GM12891 (cell line): ENCODE data around the gene CYP2C19.

Experiments used
- POLR2A ChIP-seq: IDR thresholded peaks from 2 replicates; pipeline ENCODE4 v1.6.1; 2011; ENCODE audit warnings: low read depth, low read length, control low read depth
- POLR2AphosphoS5 ChIP-seq: IDR thresholded peaks from 2 replicates; pipeline ENCODE4 v1.6.1; 2011; ENCODE audit warnings: low read depth, low read length, control low read depth
- TAF1 ChIP-seq: IDR thresholded peaks from 2 replicates; pipeline ENCODE4 v1.6.1; 2011; ENCODE audit warnings: low read depth, low read length, control low read depth

GRCh38 chr10:94803307-94803706 is 40.8 kb downstream of the CYP2C19 start:
- TF ChIP-seq POLR2A (no peak), TAF1 (no peak), POLR2AphosphoS5 (no peak)
